ENCODE measurements around the gene TMEM8B.

- TF ChIP-seq GATA2 (IDR thresholded peaks at IDR 0.05; ENCODE audit: low read depth, low read length), result no peak
- TF ChIP-seq GATA3 (IDR thresholded peaks at IDR 0.05; ENCODE audit: low read depth, low read length), result no peak
These were observed 83.9 kb downstream of the TMEM8B start for GRCh38 chr9:35912791-35913400.
